Measurements from ENCODE around the gene MAP7D3.
A peak's percentile ranks its signal among the peaks of the same experiment; 100 is the strongest.
"Not testable (repeated sequence)": the region's sequence is repeated elsewhere in the genome, so short reads cannot be mapped to it uniquely, and the experiment has no call there.

Gene MAP7D3

DNA sequence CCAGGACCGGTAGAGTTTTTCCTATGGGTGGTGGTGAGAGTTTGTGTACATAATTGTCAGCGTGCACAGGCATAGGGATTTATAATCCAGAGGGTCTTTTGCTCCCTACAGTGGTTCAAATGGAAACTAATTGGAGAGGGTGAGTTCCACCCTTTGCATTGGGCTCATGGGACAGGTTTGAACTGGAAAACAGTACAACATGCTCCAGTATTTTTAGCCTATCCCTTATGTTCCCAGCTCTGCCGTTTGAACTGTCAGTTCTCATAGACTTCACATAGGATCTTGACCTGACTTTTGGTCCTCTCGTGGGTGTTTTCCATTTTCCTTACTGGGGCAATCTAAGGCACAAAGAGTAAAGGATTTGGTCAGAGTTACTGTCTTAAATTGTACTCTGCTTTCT is 72.1 kb downstream of the MAP7D3 start:
- Histone ChIP-seq H3K36me3 (ENCODE audit: insufficient read depth, low read length) (no peaks in the 10 kb centered on the region), H3K27me3 (ENCODE audit: control insufficient read depth in 1 of 2, insufficient read depth in 2 of 2, low read length in 2 of 2) (peaks cover 0 to 4% of the 10 kb centered on the region in 2 donors), H3K27ac (ENCODE audit: low read depth, low read length) (peak overlapping the region; percentile 39), H3K9me3 (ENCODE audit: low read length) (no peaks in the 10 kb centered on the region), H3K4me3 (ENCODE audit: low read depth in 1 of 2, low read length in 2 of 2) (no peak overlapping the region), H3K4me1 (ENCODE audit: insufficient read depth, low read length) (peaks cover 62% of the 10 kb centered on the region), H3K9ac (ENCODE audit: low read length) (no peak overlapping the region)

DNA sequence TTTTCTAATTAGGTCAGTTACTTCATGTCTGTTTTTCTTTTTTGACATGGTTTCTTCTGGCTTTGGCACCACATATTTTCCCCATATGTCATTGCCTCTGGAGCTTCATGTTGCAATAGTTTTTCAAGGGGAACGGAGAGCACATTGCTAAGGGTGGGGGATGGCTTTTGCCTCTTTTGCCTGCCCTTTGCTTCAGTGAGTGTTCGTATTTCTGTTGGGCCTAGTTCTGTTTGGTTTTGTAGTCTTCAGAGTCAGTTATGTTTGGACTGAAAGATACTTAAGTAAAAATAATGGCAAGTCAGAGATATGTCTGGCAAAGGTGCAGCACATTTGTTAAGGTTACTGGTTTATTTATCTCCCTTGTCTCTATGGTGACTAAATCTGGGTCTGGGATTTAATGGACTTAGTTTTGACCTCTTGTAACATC is 74.8 kb downstream of the MAP7D3 start:
- H3K27me3 ChIP-seq (ENCODE audit: control insufficient read depth in 1 of 2, insufficient read depth in 2 of 2, low read length in 2 of 2): no peaks in the 10 kb centered on the region
- H3K36me3 ChIP-seq (ENCODE audit: insufficient read depth, low read length): peaks cover 3% of the 10 kb centered on the region
- peaks cover 59% of the 10 kb centered on the region for H3K4me1 ChIP-seq (ENCODE audit: insufficient read depth, low read length)
- no peak overlapping the region for H3K9ac ChIP-seq (ENCODE audit: low read length)
- H3K9me3 ChIP-seq (ENCODE audit: low read length): no peaks in the 10 kb centered on the region
- peak overlapping the region; percentile 63 for H3K27ac ChIP-seq (ENCODE audit: low read depth, low read length)
- no peak overlapping the region for H3K4me3 ChIP-seq (ENCODE audit: low read depth in 1 of 2, low read length in 2 of 2)

DNA sequence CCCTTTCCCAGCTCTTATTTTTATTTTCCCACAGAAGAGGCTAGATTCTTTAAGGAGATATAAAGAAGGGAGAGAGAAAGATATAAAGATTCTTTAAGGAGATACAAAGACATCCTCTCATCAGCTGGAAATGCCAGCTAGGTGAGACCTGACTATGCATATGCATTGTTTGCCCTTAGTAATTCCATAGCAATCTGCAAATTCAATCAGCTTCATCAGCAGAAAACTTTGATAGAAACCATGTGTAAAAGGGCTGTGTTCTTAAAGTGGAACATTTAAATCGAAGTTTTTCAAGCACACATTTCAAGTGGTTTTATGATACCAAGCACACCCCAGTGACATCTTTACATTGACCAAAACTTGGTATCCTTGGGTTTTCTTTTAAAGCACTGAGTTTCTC is 79.8 kb downstream of the MAP7D3 start:
- no peaks in the 10 kb centered on the region for H3K27me3 ChIP-seq (ENCODE audit: control insufficient read depth in 1 of 2, insufficient read depth in 2 of 2, low read length in 2 of 2)
- H3K4me3 ChIP-seq (ENCODE audit: low read depth in 1 of 2, low read length in 2 of 2): no peak overlapping the region
- H3K9ac ChIP-seq (ENCODE audit: low read length): no peak overlapping the region
- no peaks in the 10 kb centered on the region for H3K9me3 ChIP-seq (ENCODE audit: low read length)
- H3K27ac ChIP-seq (ENCODE audit: low read depth, low read length): peak overlapping the region; percentile 24
- H3K4me1 ChIP-seq (ENCODE audit: insufficient read depth, low read length): peaks cover 72% of the 10 kb centered on the region
- H3K36me3 ChIP-seq (ENCODE audit: insufficient read depth, low read length): peaks cover 3% of the 10 kb centered on the region

DNA sequence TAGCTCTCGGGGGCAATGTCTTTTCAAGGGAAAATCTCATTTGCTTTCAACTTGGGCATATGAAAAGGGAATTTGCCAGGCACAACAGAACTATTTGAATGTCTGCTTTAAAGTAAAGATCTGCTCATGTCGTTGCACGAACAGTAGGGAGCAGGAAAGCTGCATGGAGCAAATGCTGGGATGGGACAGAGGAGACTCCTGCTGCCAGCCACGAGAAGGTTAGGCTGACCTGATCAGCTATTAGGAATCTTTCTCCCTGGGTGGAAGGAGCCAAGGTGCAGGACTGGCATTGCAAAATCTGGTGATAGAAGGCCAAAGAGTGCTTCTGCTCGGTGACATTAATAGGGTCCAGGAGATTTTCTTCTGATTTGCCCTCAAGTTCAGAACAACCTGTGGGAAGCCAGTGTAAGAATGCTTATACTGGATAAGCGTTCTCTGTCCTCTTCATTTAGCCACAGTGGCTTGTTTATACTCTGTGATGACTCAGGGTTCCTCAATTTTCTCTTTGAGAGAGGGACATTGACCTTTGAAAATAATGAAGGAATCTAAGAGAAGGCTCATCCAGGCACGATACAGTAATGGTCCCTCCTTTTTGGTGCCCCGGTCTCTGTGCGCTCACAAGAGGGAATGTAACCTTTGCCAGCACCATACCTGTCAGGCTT is 80.9 kb downstream of the MAP7D3 start:
- H3K27me3 ChIP-seq (ENCODE audit: control insufficient read depth in 1 of 2, insufficient read depth in 2 of 2, low read length in 2 of 2): no peaks in the 10 kb centered on the region
- H3K9me3 ChIP-seq (ENCODE audit: low read length): no peaks in the 10 kb centered on the region
- H3K9ac ChIP-seq (ENCODE audit: low read length): peak overlapping the region; percentile 55
- peaks cover 3% of the 10 kb centered on the region for H3K36me3 ChIP-seq (ENCODE audit: insufficient read depth, low read length)
- peaks cover 66% of the 10 kb centered on the region for H3K4me1 ChIP-seq (ENCODE audit: insufficient read depth, low read length)
- H3K27ac ChIP-seq (ENCODE audit: low read depth, low read length): peak overlapping the region; percentile 24
- H3K4me3 ChIP-seq (ENCODE audit: low read depth in 1 of 2, low read length in 2 of 2): peak overlapping the region in 1 of 2 donors; percentile 4

DNA sequence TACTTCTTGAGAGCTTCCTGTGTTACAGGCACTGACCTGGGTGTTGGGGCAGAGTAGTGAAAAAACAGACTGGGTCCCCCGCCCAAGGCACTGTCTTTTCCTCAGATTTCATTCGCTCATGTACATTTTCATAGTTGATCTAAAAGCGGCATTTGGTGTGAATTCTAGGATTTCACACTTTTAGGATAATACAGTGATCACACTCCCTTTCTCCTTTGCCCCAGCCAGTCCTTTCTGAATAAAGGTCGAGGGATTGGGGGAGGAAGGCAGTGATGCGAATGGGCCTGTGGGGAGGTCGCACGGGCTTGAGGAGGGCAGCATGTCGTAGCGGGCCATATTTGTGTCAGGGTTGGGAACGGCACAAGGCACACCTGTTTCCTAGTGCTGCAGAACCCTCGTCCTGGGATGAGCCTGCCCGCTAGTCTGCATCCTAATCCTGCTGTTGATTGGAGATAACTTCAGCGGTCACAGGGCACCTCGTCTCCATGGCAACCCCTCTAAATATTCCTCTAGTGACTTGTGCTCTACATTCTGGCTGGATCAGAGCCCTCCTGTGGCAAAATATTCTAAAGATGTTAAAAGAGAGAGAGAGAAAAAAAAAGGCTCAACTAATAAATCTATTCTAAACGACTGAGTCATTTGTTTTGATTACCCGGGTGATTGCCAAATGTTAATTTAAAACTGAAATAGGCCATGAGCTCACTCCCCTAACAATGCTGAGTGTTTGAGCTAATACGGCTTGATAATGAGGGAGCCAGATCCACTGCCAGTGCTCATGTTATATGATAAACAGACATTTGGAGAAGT is 82.1 kb downstream of the MAP7D3 start:
- H3K9ac ChIP-seq (ENCODE audit: low read length): peak overlapping the region; percentile 55

DNA sequence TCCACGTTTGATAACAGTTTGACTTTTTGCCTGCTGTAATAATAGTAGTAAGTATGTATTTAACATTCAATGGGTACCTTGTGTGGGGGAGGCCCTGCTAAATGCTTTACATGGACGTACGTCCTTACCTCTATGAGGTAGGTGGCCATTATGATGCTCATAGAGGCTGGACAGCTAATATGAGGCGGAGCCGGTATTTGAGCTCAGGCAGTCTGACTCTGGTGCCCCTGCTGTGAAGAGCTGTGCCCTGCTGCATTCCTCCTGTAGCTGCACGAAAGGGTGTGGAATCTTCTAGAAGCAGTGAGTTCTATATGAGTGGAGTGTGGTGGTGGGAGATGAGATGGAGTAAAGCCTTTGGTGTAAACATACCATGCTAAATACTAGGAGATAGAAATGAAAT is 83.2 kb downstream of the MAP7D3 start:
- not testable (repeated sequence) for H3K9me3 ChIP-seq (ENCODE audit: low read length); H3K36me3 ChIP-seq (ENCODE audit: insufficient read depth, low read length); H3K4me3 ChIP-seq (ENCODE audit: low read depth in 1 of 2, low read length in 2 of 2); H3K27me3 ChIP-seq (ENCODE audit: control insufficient read depth in 1 of 2, insufficient read depth in 2 of 2, low read length in 2 of 2)
- Histone ChIP-seq H3K27ac (ENCODE audit: low read depth, low read length) (peak overlapping the region; percentile 63), H3K4me1 (ENCODE audit: insufficient read depth, low read length) (peaks cover 50% of the 10 kb centered on the region), H3K9ac (ENCODE audit: low read length) (peak overlapping the region; percentile 51)

More for the DNA sequence above, 82.1 kb downstream of the MAP7D3 start:
- Histone ChIP-seq H3K27me3 (ENCODE audit: control insufficient read depth in 1 of 2, insufficient read depth in 2 of 2, low read length in 2 of 2) (no peaks in the 10 kb centered on the region), H3K27ac (ENCODE audit: low read depth, low read length) (peak overlapping the region; percentile 63), H3K4me1 (ENCODE audit: insufficient read depth, low read length) (peaks cover 55% of the 10 kb centered on the region), H3K9me3 (ENCODE audit: low read length) (no peaks in the 10 kb centered on the region), H3K4me3 (ENCODE audit: low read depth in 1 of 2, low read length in 2 of 2) (peak overlapping the region in 1 of 2 donors; percentile 4), H3K36me3 (ENCODE audit: insufficient read depth, low read length) (peaks cover 3% of the 10 kb centered on the region)

DNA sequence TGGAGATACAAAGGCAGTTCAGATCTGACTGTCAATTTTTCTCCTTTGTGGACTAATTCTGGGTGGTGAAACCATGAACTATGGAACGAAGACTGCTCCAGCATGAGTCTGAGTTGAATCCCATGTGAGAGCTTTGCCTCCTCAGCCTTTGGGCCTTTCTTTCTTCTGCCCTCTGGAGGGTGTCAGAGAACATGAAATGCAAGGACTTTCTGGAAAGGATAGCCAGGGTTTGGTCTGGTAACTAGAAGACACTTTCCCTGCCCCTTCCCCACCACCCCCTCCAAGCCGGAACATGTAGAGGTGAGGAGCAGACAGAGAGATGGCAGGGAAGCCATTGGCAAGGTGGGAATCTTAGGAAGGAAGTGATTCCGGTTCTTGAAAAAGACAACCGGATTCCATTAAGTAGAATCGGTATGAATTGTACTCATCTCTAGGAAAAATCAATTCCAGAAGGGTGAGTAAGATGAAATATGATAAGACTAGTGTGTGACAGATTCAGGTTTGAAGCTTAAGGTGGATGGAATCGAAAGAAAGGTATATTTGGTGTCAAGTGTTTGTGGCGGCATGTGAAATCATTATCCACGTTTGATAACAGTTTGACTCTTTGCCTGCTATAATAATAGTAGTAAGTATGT is 84.9 kb downstream of the MAP7D3 start:
- Histone ChIP-seq H3K4me1 (ENCODE audit: insufficient read depth, low read length) (peaks cover 48% of the 10 kb centered on the region), H3K27ac (ENCODE audit: low read depth, low read length) (peak overlapping the region; percentile 18), H3K36me3 (ENCODE audit: insufficient read depth, low read length) (no peaks in the 10 kb centered on the region), H3K9ac (ENCODE audit: low read length) (peak overlapping the region; percentile 7), H3K27me3 (ENCODE audit: control insufficient read depth in 1 of 2, insufficient read depth in 2 of 2, low read length in 2 of 2) (no peaks in the 10 kb centered on the region), H3K4me3 (ENCODE audit: low read depth in 1 of 2, low read length in 2 of 2) (no peak overlapping the region), H3K9me3 (ENCODE audit: low read length) (no peaks in the 10 kb centered on the region)

DNA sequence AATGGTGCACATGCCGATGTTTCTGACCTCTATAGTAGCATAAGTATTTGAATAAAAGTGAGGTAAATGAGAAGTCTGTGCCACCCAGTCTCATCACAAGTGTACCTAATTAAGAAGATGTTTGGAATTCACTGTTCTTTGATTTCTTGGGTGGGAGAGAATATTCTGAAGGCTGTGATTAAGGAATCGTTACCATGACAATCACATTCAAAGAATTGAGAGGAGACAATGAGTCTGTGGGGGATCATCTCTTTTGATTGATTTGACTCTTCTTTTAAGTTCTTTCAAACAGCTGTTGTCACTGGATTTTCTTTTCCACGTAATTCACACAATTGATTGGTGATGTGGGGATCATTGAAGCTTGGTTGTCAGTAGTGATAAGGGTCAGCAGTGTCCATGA is 85.8 kb downstream of the MAP7D3 start:
- H3K27ac ChIP-seq (ENCODE audit: low read depth, low read length): no peak overlapping the region
- H3K27me3 ChIP-seq (ENCODE audit: control insufficient read depth in 1 of 2, insufficient read depth in 2 of 2, low read length in 2 of 2): no peaks in the 10 kb centered on the region
- H3K36me3 ChIP-seq (ENCODE audit: insufficient read depth, low read length): no peaks in the 10 kb centered on the region
- H3K4me1 ChIP-seq (ENCODE audit: insufficient read depth, low read length): peaks cover 39% of the 10 kb centered on the region
- H3K4me3 ChIP-seq (ENCODE audit: low read depth in 1 of 2, low read length in 2 of 2): no peak overlapping the region
- H3K9ac ChIP-seq (ENCODE audit: low read length): no peak overlapping the region
- H3K9me3 ChIP-seq (ENCODE audit: low read length): no peaks in the 10 kb centered on the region

DNA sequence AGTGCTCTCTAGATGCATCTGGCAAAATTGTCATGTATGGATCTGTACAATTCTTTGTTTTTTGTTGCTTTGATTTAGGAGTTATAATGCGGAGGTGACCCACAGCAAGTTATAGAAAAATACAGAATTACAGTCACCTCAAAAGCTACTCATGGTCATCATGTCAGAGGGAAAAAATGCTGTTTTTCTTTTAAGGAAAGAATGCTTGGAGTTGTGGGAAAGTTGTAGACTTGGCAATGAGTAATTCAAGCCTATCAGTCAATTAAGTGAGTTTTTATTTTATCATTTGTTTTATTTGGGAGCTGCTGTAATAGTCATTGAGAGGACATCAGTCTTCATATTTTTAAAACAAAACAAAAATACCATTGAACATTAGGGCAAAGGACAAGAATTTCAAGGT is 87.5 kb downstream of the MAP7D3 start:
- Histone ChIP-seq H3K4me1 (ENCODE audit: insufficient read depth, low read length) (peaks cover 30% of the 10 kb centered on the region), H3K4me3 (ENCODE audit: low read depth in 1 of 2, low read length in 2 of 2) (no peak overlapping the region), H3K27me3 (ENCODE audit: control insufficient read depth in 1 of 2, insufficient read depth in 2 of 2, low read length in 2 of 2) (no peaks in the 10 kb centered on the region), H3K36me3 (ENCODE audit: insufficient read depth, low read length) (no peaks in the 10 kb centered on the region), H3K9ac (ENCODE audit: low read length) (no peak overlapping the region), H3K9me3 (ENCODE audit: low read length) (no peaks in the 10 kb centered on the region), H3K27ac (ENCODE audit: low read depth, low read length) (no peak overlapping the region)
